Thymus (tissue), 11 donors: ENCODE results near the gene COL15A1. TPM values are rescaled to one million over a fixed set of nuclear protein-coding genes. Genes with fewer than 3 reads are reported as not detected.

Experiments used
- DNase-seq, 9 donors: peaks; one replicate each; pipeline ENCODE4 v3.0.0-alpha.2; 2013; ENCODE audit warnings: low spot score in 9 of 9, low read depth in 6 of 9, missing footprints in 1 of 9
- H3K27ac ChIP-seq, 2 donors: one replicate each; pipeline ENCODE4 v1.5.1; 2013; ENCODE audit warnings: control low read depth in 1 of 2, low read depth in 1 of 2, low read length in 1 of 2, mild to moderate bottlenecking in 1 of 2, moderate library complexity in 1 of 2
- H3K27me3 ChIP-seq, 2 donors: one replicate each; pipeline ENCODE4 v1.5.1; 2013; ENCODE audit warnings: low read length in 1 of 2; ENCODE audit not compliant: control insufficient read depth in 2 of 2, insufficient read depth in 1 of 2
- H3K36me3 ChIP-seq, 2 donors: one replicate each; pipeline ENCODE4 v1.5.1; 2013; ENCODE audit warnings: low read length in 1 of 2, mild to moderate bottlenecking in 1 of 2, moderate library complexity in 1 of 2; ENCODE audit not compliant: control insufficient read depth in 2 of 2, insufficient read depth in 2 of 2
- H3K4me1 ChIP-seq, 2 donors: one replicate each; pipeline ENCODE4 v1.5.1; 2013; ENCODE audit warnings: low read length in 2 of 2; ENCODE audit not compliant: control insufficient read depth in 2 of 2, insufficient read depth in 2 of 2
- H3K4me3 ChIP-seq, 2 donors: one replicate each; pipeline ENCODE4 v1.5.1; 2013; ENCODE audit warnings: low read length in 2 of 2, control low read depth in 1 of 2, mild to moderate bottlenecking in 1 of 2
- H3K9me3 ChIP-seq, 2 donors: one replicate each; pipeline ENCODE4 v1.5.1; 2013; ENCODE audit warnings: low read length in 1 of 2, mild to moderate bottlenecking in 1 of 2; ENCODE audit not compliant: control insufficient read depth in 2 of 2, insufficient read depth in 1 of 2
- WGBS: extraction: QIAGEN DNeasy Blood & Tissue Kit; methylation state at CpG from one replicate; pipeline ENCODE4 v1.1.7; 2013; 5-methylcytosine and 5-hydroxymethylcytosine counted together
- polyA plus RNA-seq: library from polyadenylated mRNA; stranded (reverse); fragments of 200-250 nt; gene quantifications from one replicate; pipeline ENCODE4 v1.2.3, GENCODE V29; 2013
- total RNA-seq: library from RNA; stranded (reverse); fragments of 120-200 nt; gene quantifications from one replicate; pipeline ENCODE4 v1.2.4, GENCODE V29; 2013
- donor health status: healthy.

Gene COL15A1
- total and polyA plus RNA-seq, 2 donors = 3.8 to 13.2 TPM

DNA sequence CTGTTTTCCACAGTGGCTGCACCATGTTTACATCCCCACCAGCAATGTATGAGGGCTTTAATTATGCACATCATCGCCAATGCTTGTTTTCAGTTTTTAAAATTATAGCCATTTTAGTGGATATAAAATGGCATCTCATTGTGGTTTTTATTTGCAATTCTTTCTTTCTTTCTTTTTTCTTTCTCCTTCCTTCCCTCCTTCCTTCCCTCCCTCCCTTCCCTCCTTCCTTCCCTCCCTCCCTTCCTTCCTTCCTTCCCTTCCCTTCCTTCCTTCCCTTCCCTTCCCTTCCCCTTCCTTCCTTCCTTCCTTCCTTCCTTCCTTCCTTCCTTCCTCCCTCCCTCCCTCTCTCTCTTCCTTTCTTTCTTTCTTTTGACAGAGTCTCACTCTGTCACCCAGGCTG lies 6.6 kb downstream of the COL15A1 start:
- no peaks in the 10 kb centered on the region for H3K4me1 ChIP-seq
- WGBS = 97% methylated on average over 1 of the region's 1 CpG
- H3K4me3 ChIP-seq = no peak overlapping the region
- no peaks in the 10 kb centered on the region for H3K9me3 ChIP-seq
- H3K27ac ChIP-seq = no peak overlapping the region
- DNase-seq = no peak
- peaks cover 6 to 24% of the 10 kb centered on the region in 2 donors for H3K27me3 ChIP-seq
- H3K36me3 ChIP-seq = no peaks in the 10 kb centered on the region

DNA sequence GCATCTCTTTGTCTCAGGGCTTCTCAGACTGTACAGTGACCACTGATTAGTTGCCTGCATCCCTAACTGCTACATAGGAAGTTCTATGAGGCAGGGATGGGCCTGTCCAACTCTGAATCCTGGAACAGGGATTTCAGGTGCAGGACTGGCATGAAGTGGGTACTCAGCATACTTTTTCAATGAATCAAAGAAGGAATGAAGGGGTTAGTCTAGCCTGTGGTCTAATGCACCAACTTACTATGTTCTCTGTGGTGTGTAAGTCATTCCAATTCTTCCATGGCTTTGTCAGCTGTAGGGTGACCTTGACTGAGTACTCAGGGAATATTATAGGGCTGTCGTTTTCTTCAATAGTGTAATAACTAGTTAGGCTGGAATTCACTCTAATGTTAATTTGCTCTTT lies 8.3 kb downstream of the COL15A1 start:
- WGBS = 97% methylated on average over 1 of the region's 1 CpG
- Histone ChIP-seq H3K27me3 (peaks cover 0 to 8% of the 10 kb centered on the region in 2 donors), H3K9me3 (peaks cover 0 to 2% of the 10 kb centered on the region in 2 donors), H3K36me3 (no peaks in the 10 kb centered on the region), H3K27ac (no peak overlapping the region), H3K4me3 (no peak overlapping the region), H3K4me1 (no peaks in the 10 kb centered on the region)
- DNase-seq = no peak

DNA sequence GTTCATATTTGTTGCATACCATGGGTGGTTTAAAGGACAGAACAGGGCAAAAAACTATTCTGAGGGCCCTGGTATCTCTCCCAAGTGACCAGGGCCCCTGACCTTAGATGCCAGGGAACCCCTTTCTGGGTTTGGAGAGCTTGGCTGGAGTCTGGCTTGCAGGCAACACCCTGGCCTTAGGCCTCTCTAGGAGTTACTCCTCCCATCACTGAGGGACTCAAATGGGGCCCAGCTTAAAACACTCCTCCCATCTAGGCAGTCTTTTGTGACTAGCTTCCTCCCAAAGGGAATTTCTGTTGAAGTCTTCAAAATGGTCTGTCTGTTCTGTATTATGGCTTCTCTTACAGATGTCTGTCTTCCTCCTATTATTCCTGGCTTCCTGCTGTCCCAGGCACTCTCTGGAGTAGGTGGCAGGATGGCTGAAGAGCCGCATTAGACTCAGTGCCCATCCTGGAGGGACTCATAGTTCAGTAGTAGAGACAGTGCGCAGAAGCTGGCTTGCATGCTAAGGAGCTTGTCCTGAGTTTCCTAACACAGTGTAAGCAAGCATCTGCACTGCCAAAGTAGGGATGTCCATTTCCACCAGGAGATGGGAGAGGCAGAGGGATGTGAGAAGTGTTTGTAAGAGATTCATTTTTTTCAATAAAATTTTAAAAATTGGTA lies 10.0 kb downstream of the COL15A1 start:
- H3K4me3 ChIP-seq = no peak overlapping the region
- 94% methylated on average over 2 of the region's 2 CpGs for WGBS
- no peaks in the 10 kb centered on the region for H3K36me3 ChIP-seq
- peaks cover 0 to 3% of the 10 kb centered on the region in 2 donors for H3K27me3 ChIP-seq
- no peaks in the 10 kb centered on the region for H3K4me1 ChIP-seq
- H3K9me3 ChIP-seq = peaks cover 0 to 11% of the 10 kb centered on the region in 2 donors
- H3K27ac ChIP-seq = no peak overlapping the region
- DNase-seq = no peak

DNA sequence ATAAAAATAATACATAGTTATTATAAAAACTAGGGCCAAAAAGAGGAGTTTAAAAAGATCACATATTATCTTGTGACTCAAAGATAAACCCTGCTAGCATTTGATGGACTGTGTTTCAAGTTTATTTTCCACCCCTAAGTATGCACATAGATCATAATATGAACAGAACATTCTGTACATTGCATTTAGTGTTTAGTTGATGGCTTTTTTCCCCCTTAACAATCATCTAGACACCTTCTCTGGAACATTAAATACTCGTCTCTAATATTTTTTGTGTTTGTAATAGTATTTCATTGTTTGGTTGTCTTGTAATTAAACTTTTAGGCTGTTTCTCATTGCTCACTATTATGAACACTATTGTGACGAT lies 10.5 kb downstream of the COL15A1 start:
- H3K4me1 ChIP-seq = no peaks in the 10 kb centered on the region
- peaks cover 0 to 11% of the 10 kb centered on the region in 2 donors for H3K9me3 ChIP-seq
- no peak for DNase-seq
- H3K36me3 ChIP-seq = no peaks in the 10 kb centered on the region
- H3K27me3 ChIP-seq = peaks cover 0 to 3% of the 10 kb centered on the region in 2 donors
- H3K4me3 ChIP-seq = no peak overlapping the region
- H3K27ac ChIP-seq = no peak overlapping the region
- WGBS = 95% methylated on average over 2 of the region's 2 CpGs

DNA sequence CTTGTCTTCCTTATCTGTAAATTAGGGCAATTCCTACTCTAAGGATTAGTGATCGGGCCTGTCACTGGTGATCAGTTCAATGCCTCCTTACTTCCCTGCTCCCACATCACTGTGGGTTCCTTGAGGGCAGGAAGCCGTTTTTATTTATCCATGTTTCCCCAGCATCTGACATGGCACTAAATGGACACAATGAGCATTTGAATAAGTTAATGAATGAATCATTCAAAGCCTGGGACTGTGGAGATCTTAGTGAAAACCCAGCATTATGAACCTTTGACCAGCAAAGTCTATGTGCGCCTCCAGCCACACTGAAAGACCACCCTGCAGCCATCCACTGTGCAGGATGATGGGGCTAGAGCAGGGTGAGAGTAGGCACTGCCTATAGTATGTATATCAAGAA lies 11.6 kb downstream of the COL15A1 start:
- Histone ChIP-seq H3K27me3 (peaks cover 0 to 4% of the 10 kb centered on the region in 2 donors), H3K4me1 (no peaks in the 10 kb centered on the region), H3K4me3 (no peak overlapping the region), H3K27ac (no peak overlapping the region), H3K9me3 (peaks cover 0 to 11% of the 10 kb centered on the region in 2 donors), H3K36me3 (no peaks in the 10 kb centered on the region)
- 92% methylated on average over 3 of the region's 3 CpGs for WGBS
- no peak for DNase-seq

DNA sequence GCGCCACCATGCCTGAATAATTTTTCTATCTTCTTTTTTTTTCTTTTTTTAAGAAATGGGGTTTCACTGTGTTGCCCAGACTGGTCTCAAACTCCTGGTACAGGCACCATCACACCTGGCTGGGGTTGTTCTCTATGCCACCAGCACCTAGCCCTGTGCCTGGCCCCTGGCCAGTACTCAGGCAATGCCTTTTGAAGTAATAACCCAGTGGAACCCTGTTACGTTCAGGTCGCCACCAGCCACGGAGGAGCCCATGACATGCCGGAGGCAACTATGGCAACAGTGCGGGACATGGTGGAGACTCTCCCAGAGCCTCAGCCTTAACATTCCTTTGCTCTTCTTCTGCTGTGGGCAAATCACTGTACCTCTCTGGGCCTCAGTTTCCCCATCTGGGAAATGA lies 14.1 kb downstream of the COL15A1 start:
- Histone ChIP-seq H3K36me3 (no peaks in the 10 kb centered on the region), H3K4me3 (no peak overlapping the region), H3K4me1 (no peaks in the 10 kb centered on the region), H3K27ac (no peak overlapping the region), H3K9me3 (peaks cover 0 to 11% of the 10 kb centered on the region in 2 donors), H3K27me3 (peaks cover 0 to 10% of the 10 kb centered on the region in 2 donors)
- DNase-seq = no peak
- 98% methylated on average over 6 of the region's 6 CpGs for WGBS

DNA sequence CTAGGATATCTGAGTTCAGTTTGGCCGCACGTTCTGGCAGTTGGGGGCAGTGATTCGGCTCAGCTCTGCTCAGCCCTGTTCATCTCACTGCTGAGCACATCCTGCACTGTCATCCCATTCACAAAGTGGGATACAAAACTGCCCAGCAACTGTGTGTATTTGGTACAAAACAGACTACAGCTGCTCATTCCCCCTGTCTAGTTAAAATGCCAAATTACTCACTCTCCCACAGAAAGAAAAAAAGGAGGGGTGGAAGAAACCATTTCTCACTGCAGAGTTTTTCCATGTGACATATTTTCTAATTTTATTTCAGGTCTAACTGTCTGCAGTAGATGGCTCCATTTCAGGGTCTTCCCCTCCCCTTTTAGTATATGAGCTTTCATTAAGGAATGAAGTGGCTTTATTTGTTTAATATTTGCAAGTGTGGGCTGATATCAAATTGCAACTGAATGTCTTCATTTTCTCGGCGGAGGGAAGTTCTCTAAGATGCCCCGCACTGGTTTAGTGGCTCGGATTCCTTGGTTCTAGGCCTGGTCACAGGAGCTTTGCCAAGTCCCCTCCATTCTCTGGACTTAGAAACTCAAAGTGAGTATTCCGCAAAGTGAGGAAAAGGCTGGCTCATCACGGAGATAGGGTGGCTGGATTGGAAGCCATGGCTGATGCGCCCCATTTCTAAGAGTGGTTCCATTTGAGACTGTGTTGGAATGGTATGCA lies 14.7 kb downstream of the COL15A1 start:
- H3K9me3 ChIP-seq = peaks cover 0 to 11% of the 10 kb centered on the region in 2 donors
- no peak overlapping the region for H3K27ac ChIP-seq
- WGBS = 92% methylated on average over 10 of the region's 10 CpGs
- H3K4me1 ChIP-seq = no peaks in the 10 kb centered on the region
- H3K27me3 ChIP-seq = peaks cover 0 to 10% of the 10 kb centered on the region in 2 donors
- no peaks in the 10 kb centered on the region for H3K36me3 ChIP-seq
- no peak overlapping the region for H3K4me3 ChIP-seq
- no peak for DNase-seq

DNA sequence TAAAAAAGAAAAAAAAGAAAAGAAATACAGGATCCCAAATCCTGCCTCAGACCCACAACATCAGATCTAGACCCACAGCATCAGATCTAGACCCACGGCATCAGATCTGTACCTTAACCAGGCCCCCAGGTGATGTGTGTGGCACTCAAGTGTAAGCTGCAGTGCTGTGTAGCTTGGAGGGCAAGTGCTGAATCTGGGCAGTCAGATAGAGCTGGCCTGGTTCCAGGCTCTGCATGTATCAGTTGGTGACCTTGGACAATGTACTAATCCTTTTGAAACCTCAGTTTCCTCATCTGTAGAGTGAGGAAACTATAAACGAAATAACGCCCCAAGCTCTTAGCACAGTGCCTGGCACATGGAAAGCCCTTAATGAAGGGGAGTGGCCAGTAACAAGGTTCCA lies 16.7 kb downstream of the COL15A1 start:
- Histone ChIP-seq H3K4me3 (no peak overlapping the region), H3K36me3 (no peaks in the 10 kb centered on the region), H3K9me3 (peaks cover 0 to 11% of the 10 kb centered on the region in 2 donors), H3K27me3 (peaks cover 0 to 10% of the 10 kb centered on the region in 2 donors), H3K4me1 (no peaks in the 10 kb centered on the region), H3K27ac (no peak overlapping the region)
- DNase-seq = no peak
- 94% methylated on average over 3 of the region's 3 CpGs for WGBS

DNA sequence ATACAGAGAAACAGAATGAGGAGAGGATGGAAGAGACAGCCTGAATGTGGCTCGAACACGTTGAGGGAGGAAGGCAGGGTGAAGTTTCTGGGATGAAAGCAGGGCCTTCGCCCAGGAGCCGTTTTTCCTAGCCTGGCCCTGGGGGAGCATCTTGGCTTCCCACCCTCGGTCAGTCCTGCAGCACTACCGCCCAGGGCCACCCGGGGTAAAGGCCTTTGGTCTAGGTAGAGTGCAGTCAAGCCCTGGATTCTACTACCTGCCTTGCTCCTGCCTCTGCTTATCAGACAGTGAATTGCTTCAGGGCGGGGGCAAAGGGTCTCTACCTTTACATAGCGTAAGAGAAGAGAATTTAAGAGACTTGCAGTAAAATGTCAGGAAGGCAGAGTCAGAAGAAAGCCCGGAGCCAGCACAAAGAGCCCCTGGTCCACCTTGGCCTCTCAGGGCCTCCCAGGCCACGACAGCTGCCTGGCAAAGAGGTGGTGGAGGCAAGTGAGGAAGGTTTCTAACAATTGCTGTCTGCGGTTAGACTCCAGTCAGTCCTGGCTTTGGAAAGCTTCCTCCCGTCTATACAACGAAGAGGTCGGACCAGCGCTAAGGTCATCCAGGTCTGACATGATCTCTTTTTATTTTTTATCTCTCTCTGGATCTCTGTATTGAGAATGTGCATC lies 17.9 kb downstream of the COL15A1 start:
- Histone ChIP-seq H3K36me3 (no peaks in the 10 kb centered on the region), H3K9me3 (peaks cover 0 to 11% of the 10 kb centered on the region in 2 donors), H3K4me3 (no peak overlapping the region), H3K4me1 (no peaks in the 10 kb centered on the region), H3K27ac (no peak overlapping the region), H3K27me3 (peaks cover 0 to 10% of the 10 kb centered on the region in 2 donors)
- WGBS = 89% methylated on average over 16 of the region's 16 CpGs
- DNase-seq = no peak
